Measurements from ENCODE around the gene DAAM2. TPM values are rescaled to one million over a fixed set of nuclear protein-coding genes. Genes with fewer than 3 reads are reported as not detected.

DAAM2 gene
- total and polyA plus RNA-seq, 8 donors: 9.3 to 78.8 (median 19.3) TPM

GRCh38 chr6:39951716-39952115, 159.5 kb downstream of the DAAM2 start:
- no peak overlapping the region for H3K4me3 ChIP-seq
- no peaks in the 10 kb centered on the region for H3K9me3 ChIP-seq
- peaks cover 0 to 4% (median 0%) of the 10 kb centered on the region in 3 donors for H3K27me3 ChIP-seq
- no peaks in the 10 kb centered on the region for H3K36me3 ChIP-seq
- DNase-seq: no peak
- TF ChIP-seq POLR2AphosphoS5 (IDR thresholded peaks at IDR 0.05) (no peak), EP300 (IDR thresholded peaks at IDR 0.05) (no peak), POLR2A (IDR thresholded peaks at IDR 0.05) (no peak), CTCF (IDR thresholded peaks at IDR 0.05) (no peak)
- intact Hi-C loops (cut with DNase I; ENCODE audit: low total_unique reads): no loop called here
- no peak overlapping the region for H3K27ac ChIP-seq
- WGBS, 5 donors: 80 to 92% (median 83%) methylated on average over 1 of the region's 1 CpG
- H3K4me1 ChIP-seq: no peaks in the 10 kb centered on the region

- no peak for TF ChIP-seq EP300 (IDR thresholded peaks at IDR 0.05)
- TF ChIP-seq POLR2AphosphoS5 (IDR thresholded peaks at IDR 0.05): no peak
- no peak for TF ChIP-seq POLR2A (IDR thresholded peaks at IDR 0.05)
- TF ChIP-seq CTCF (IDR thresholded peaks at IDR 0.05): no peak
- H3K27ac ChIP-seq: no peak overlapping the region
- intact Hi-C loops (cut with DNase I; ENCODE audit: low total_unique reads): no loop called here
These were observed 160.0 kb downstream of the DAAM2 start for GRCh38 chr6:39952167-39952566.

DNA sequence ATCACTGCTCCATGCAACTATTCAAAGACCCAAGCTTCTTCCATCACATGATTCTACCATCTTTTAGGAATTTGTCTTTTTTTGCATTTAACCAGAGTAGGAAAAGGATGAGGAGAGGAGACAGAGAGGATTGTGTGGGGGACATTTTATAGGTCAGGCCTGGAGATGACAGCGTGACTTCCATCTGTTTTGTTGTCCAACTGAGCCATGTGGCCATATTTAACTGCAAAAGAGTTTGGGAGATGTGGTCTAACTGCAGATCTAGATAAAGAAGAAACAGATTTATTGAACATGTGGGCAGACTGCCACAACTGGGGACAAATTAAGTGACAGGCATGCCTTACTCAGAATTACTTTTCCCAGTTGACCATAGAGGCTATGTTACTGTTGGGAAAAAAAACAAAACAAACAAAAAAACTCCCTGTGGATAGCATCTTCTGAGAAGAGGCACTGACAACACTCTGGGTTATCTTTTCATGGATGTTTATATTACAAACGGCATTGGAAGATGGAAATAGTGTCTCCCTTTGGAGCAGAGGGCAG, 161.0 kb downstream of the DAAM2 start:
- intact Hi-C loops (cut with DNase I; ENCODE audit: low total_unique reads): no loop called here
- H3K36me3 ChIP-seq: no peaks in the 10 kb centered on the region
- no peaks in the 10 kb centered on the region for H3K4me1 ChIP-seq
- H3K27me3 ChIP-seq: peaks cover 0 to 4% (median 0%) of the 10 kb centered on the region in 3 donors
- H3K4me3 ChIP-seq: no peak overlapping the region
- H3K27ac ChIP-seq: no peak overlapping the region
- 56 to 71% (median 68%) methylated on average over 2 of the region's 2 CpGs for WGBS, 5 donors
- no peak for DNase-seq
- TF ChIP-seq CTCF (IDR thresholded peaks at IDR 0.05) (no peak), POLR2A (IDR thresholded peaks at IDR 0.05) (no peak), POLR2AphosphoS5 (IDR thresholded peaks at IDR 0.05) (no peak), EP300 (IDR thresholded peaks at IDR 0.05) (no peak)
- no peaks in the 10 kb centered on the region for H3K9me3 ChIP-seq

More at GRCh38 chr6:39952167-39952566, 160.0 kb downstream of the DAAM2 start:
- Histone ChIP-seq H3K36me3 (no peaks in the 10 kb centered on the region), H3K4me3 (no peak overlapping the region), H3K4me1 (no peaks in the 10 kb centered on the region), H3K27me3 (peaks cover 0 to 4% (median 0%) of the 10 kb centered on the region in 3 donors), H3K9me3 (no peaks in the 10 kb centered on the region)
- WGBS, 5 donors: 72 to 81% (median 77%) methylated on average over 4 of the region's 4 CpGs
- DNase-seq: no peak

Other genes starting within 250 kb of the DAAM2 start
- gene KIF6, start 67.0 kb upstream of the DAAM2 start, total RNA-seq: 1 to 10 TPM in 2 of 5 donors, under 1 TPM in 1, not detected in 2; 0.37 to 9.8 (median 1.4) TPM
- under 1 TPM in 2 of 3 donors, not detected in 1; 0.25 to 0.37 TPM for gene KIF6, start 67.0 kb upstream of the DAAM2 start, polyA plus RNA-seq
- 10 to 100 TPM in 3 of 5 donors, 1 to 10 TPM in 2; 4.0 to 15.4 (median 13.6) TPM for gene MOCS1, start 142.1 kb downstream of the DAAM2 start, total RNA-seq
- gene MOCS1, start 142.1 kb downstream of the DAAM2 start, polyA plus RNA-seq: 10 to 100 TPM in 1 of 3 donors, 1 to 10 TPM in 2; 6.3 to 11.3 (median 8.7) TPM

All from stomach (tissue), 9 donors.